ENCODE measurements around the gene TAS2R39.
A peak's percentile ranks its signal among the peaks of the same experiment; 100 is the strongest.
"Not testable (repeated sequence)": the region's sequence is repeated elsewhere in the genome, so short reads cannot be mapped to it uniquely, and the experiment has no call there.

The TAS2R39 gene

GRCh38 chr7:143183024-143183423 lies at the start of gene TAS2R39:
Gene TAS2R39, plus strand, starts transcription at chr7:143183419. Its CDS starts 0 bp downstream, at chr7:143183419.
- no peak for DNase-seq

DNA sequence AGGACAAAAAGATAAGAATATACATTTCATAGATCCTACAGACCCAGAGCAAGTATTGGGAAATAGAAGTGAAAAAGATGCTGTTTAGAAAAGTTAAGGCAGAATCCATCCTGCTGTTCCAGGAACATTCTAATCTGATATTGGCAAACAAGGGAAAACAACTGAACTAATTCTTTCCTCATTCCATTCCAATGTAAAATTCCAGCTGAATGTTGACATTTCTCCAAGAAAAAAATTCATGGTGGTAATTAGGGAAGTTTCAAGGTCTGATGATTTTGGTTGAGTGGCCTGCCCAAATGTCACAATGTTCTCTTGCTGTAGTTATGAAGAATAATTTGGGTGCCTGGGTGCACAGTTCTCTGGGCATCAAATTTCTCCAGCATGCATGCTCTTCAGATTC lies 36.1 kb upstream of the TAS2R39 start:
- DNase-seq: no peak

DNA sequence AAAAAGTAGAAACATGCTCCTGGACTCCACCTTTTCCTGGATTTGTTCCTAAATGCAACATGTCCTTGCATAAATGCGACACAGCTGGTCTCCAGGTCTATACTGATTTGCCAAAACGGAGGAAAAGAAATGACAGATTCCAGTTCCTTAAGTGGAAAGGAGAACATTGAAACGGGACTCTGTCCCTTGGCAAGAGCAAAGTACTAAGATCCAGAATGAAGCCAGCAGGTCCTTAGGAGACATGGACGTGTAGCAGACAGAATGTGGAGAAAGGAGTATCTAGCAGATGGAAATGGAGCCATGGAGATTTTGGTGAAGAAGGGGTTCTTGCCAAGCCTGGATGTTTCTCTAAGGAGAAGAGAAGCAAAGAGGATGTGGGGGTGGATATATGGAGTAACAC lies 35.2 kb upstream of the TAS2R39 start:
- no peak for DNase-seq

- DNase-seq: no peak
These were observed 34.6 kb upstream of the TAS2R39 start for GRCh38 chr7:143148651-143149050.

DNA sequence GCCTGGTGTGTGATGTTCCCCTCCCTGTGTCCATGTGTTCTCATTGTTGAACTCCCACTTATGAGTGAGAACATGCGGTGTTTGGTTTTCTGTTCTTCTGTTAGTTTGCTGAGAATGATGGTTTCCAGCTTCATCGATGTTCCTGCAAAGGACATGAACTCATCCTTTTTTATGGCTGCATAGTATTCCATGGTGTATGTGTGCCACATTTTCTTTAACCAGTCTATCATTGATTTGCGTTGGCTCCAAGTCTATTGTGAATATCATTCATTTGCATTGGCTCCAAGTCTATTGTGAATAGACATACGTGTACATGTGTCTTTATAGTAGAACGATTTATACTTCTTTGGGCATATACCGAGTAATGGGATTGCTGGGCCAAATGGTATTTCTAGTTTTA lies 32.5 kb upstream of the TAS2R39 start:
- not testable (repeated sequence) for DNase-seq

GRCh38 chr7:143158617-143159016 lies 24.6 kb upstream of the TAS2R39 start:
- DNase-seq: not testable (repeated sequence)

DNA sequence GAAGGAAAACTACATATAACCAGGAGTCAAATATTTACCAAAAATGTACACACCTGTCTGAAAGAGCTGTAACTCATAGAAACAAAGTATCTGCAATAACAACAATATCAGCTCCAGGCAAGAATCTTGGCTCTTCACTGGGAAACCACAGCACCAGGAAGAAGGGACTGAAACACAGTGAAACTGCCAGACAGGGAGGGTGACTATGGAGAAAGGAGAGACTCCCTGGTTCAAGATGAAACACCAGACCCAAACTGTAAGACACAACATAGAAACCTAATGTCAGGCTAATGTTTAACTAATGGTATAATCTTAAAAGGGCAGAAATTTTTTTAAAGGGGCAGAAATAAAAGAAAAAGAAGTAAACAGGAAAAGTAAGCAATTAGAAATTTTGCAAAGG lies 11.5 kb upstream of the TAS2R39 start:
- DNase-seq: no peak

GRCh38 chr7:143172354-143172753 lies 10.9 kb upstream of the TAS2R39 start:
- peak; percentile 26 for DNase-seq

DNA sequence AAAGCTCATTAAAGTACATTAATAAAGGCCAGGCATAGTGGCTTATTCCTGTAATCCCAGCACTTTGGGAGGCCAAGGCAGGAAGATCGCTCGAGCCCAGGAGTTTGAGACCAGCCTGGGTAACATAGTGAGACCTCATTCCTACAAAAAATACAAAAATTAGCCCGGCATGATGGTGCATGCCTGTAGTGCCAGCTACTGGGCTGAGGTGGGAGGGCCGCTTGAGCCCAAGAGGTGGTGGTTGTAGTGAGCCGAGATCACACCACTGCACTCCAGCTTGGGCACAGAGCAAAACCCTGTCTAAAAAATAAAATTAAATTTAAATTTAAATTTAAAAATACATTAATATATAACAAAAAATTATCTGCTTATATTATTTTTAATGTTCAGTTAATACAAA lies 7.1 kb upstream of the TAS2R39 start:
- no peak for DNase-seq

- no peak for DNase-seq
These were observed 5.7 kb upstream of the TAS2R39 start for GRCh38 chr7:143177374-143178119.

- not testable (repeated sequence) for DNase-seq
These were observed 2.4 kb upstream of the TAS2R39 start for GRCh38 chr7:143180771-143181170.

GRCh38 chr7:143181349-143181748 lies 1.9 kb upstream of the TAS2R39 start:
- DNase-seq: no peak

- no peak for DNase-seq
These were observed 2.3 kb downstream of the TAS2R39 start for GRCh38 chr7:143185551-143185950.

GRCh38 chr7:143188994-143189393 lies 5.8 kb downstream of the TAS2R39 start:
- no peak for DNase-seq

DNA sequence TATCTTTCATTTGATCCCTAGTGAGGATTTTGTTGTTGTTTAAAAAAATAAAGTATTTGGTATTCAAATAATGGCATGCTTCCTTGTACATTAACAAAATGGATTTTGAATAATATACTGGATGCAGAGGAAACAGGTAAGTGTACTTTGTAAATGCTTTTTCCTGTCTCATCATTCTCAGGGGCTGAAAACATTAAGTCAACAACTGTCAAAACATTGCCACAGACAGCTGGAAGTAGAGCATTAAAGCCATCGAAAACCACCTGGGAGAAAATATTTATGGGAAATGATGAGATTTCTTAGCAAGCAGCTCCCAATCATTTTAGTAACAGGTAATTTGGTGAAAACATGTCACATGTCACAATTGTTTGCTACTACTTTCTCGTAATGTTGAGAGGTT lies 10.7 kb downstream of the TAS2R39 start:
- no peak for DNase-seq

- no peak for DNase-seq
These were observed 15.8 kb downstream of the TAS2R39 start for GRCh38 chr7:143199040-143199439.

DNA sequence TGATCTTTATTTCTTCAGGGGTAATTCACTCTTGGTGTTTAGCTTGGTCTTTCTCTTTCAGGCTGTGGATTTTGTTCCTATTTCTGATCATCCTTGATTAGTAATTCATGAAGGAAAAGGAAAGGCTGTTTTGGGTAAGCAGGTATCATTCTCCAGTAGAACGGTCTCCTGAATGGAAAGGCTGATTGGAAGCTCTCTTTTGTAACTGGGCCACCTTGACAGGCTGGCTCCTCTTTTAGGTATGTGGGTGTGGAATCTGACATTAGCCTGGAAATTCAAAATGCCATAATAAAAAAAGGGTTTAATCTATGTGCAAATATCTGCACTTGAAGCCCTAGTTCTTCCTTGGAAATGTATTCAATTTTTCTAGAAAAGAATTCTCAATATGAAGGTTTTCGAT lies 18.9 kb downstream of the TAS2R39 start:
- no peak for DNase-seq

GRCh38 chr7:143203386-143203785 lies 20.2 kb downstream of the TAS2R39 start:
- DNase-seq: no peak

- DNase-seq: peak; percentile 91
These were observed 22.5 kb downstream of the TAS2R39 start for GRCh38 chr7:143205560-143206293.

DNA sequence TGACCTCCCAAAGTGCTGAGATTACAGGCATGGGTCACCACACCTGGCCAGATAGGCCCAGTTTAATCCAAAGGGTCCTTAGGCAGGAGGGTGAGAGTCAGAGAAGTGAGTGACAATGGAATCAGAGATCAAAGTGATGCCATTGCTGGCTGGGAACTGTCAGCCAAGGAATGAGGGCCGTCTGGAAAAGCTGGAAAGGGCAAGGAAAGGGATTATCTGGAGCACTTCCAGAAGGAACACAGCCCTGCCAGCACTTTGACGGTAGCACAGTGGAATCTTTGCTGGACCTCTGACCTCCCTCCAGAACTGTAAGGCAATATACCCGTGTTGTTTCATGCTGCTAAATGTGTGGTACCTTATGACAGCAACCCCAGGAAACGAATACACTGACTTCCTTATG lies 27.3 kb downstream of the TAS2R39 start:
- no peak for DNase-seq

GRCh38 chr7:143213478-143213877 lies 30.3 kb downstream of the TAS2R39 start:
- not testable (repeated sequence) for DNase-seq

DNA sequence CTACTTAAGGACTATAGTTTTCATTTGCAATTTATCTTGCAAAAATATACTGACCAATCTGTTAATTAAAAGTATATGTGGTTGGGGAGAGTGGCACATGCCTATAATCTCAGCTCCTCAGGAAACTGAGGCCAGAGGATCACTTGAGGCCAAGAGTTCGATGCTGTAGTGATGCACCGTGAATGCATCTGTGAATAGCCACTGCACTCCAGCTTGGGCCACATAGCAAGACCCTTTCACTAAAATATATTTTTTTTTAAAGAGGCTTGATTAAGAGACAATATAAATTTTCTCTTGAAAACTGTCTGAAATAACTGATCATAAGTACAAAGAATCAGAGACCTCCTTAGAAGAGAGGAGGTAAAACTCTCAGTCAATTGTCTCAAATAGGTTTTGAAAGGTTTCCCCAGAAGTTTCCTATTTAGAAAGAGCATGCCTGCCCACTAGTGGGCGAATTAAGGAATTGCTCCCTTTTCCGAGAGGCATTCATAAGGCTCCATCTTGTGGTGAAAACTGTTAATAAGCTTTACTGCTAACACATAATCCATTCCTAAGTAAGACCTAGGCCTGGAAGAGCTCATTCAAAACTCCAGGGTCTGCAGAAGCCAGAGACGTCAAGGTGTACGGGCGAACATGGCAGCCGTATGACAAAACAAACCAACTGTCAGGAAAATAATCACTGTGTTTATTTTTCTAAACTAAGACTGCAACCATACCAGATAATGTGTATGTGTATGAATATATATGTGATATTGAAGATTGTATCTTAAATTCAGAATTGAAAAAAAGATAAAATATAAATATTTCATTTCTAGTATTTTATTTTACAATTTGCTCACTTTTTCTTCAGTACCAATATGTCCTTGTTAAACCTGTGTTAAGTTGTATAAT lies 31.8 kb downstream of the TAS2R39 start:
- DNase-seq: peak; percentile 85

DNA sequence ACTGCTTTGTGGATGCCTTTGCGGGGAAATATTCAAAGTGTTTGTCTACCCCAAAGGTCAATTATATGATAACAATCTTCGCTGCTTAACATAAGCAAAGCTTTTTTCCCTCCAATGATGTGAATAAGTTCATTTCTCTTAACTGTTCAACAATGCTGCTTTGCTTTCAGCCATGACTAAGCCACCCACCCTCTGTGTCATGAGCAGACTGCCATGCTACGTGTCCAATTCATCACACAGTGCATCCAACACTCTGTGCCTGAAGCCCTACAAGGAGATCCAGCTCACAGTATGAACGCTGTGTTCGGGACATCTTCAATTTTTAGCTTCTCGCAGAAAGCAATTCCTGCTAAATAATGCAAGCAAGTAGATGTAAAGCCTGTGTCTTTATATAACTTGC lies 32.9 kb downstream of the TAS2R39 start:
- no peak for DNase-seq

All from RPMI8226 (cell line).